Stimulated activated CD8-positive, alpha-beta memory T cell treated with anti-CD3 and anti-CD28 coated beads, Interleukin-7, amount 100 ng/mL, for 1 hour (primary cell): ENCODE results near the gene JHY.

Experiments
- DNase-seq, 2 donors: peaks; one replicate each; pipeline ENCODE4 v3.0.0-alpha.2; 2020; ENCODE audit warnings: low read depth in 2 of 2

Gene JHY

GRCh38 chr11:122871302-122871701, 11.3 kb upstream of the JHY start:
- no peak for DNase-seq

- DNase-seq, result no peak
Measured at GRCh38 chr11:122872046-122872445, 10.5 kb upstream of the JHY start.

GRCh38 chr11:122874991-122875390, 7.6 kb upstream of the JHY start:
- no peak for DNase-seq

DNA sequence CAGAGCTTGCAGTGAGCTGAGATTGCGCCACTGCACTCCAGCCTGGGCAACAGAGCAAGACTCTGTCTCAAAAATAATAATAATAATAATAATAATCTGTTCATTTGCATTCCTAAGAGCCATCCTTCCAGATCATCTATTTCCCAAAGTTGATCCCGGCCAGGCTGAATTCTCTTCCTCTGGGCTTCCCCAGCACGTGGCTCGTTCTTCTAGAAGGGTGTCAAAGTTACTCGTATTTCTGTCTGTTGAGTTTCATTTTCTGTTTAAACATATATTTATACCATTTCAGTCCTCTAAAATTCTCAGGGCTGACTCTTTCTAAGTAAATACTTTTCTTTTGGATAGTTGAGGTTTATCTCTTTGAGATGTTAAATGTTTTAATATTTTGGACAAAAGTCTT, 4.8 kb upstream of the JHY start:
- DNase-seq, result no peak

DNA sequence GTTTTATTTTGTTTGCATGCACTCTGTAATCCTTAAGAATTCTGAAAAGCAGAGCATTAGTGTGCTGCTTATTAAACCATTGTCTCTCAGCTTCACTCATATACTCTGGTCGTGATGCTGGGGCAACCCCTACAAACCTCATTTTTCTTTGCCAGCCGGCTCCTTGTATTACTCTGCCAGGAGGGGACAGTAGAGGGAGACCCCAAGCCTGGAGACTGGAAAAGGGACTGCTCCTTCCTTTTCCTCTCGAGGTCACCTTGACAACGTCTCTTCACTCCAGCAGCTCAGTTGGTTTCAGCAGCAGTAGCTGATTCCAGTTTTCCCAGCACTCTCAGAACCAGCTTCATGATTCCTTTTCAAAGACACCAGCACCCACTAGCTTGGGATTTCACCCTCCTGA, 2.8 kb upstream of the JHY start:
- DNase-seq, result no peak

- peak; percentile 10 to 15 for DNase-seq
Measured at GRCh38 chr11:122882857-122883645, 492 bp downstream of the JHY start.

DNA sequence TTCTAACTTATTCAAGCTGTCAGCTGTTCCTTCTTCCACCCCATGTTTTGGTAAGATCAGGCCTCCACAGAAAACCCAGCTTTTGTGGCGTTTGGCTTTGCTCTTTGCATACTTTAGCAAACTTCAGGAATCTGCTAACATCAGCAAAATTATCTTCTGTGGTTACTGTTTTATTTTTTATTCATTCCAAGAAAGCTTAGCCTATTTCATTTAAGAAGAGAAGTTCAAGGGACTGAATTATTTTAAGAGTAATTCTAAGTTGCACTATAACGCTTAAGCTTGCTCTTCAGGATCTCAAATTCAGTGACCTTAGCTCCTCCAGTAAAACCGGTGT, 1.1 kb downstream of the JHY start:
- no peak for DNase-seq

GRCh38 chr11:122888162-122888561, 5.6 kb downstream of the JHY start:
- DNase-seq, result no peak

- DNase-seq, result no peak
Measured at GRCh38 chr11:122893131-122893530, 10.6 kb downstream of the JHY start.

- no peak for DNase-seq
Measured at GRCh38 chr11:122895563-122895962, 13.0 kb downstream of the JHY start.

DNA sequence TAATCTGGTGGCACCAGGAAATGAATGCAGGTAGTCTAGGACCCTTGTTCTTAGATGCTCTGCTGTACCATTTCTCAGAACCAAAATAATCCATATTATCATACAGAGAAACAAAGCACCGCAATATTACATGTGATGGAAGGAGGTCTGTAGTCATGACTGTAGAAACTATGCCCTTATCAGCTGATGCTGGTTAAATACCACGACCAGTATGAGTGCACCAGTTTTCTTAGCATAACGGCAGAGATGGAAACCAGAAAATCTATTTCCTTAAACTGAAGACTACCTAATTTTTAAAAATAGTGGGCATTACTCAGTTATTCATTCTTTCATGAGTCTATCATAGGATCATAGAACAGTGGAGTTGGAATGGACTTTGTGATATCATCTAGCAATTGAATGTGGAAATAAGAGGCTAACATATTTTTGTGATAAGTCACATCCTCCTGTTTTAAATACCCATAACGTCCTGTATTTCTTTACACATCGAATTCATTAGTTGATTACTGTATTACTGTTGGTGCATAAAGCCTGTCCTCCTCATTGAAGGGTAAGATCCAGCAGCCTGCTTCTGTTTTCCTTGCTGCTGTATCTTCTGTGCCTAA, 15.1 kb downstream of the JHY start:
- DNase-seq, result no peak

GRCh38 chr11:122898799-122899198, 16.2 kb downstream of the JHY start:
- no peak for DNase-seq

- DNase-seq, result no peak
Measured at GRCh38 chr11:122900587-122901202, 18.1 kb downstream of the JHY start.

GRCh38 chr11:122902951-122903350, 20.4 kb downstream of the JHY start:
- DNase-seq, result no peak

DNA sequence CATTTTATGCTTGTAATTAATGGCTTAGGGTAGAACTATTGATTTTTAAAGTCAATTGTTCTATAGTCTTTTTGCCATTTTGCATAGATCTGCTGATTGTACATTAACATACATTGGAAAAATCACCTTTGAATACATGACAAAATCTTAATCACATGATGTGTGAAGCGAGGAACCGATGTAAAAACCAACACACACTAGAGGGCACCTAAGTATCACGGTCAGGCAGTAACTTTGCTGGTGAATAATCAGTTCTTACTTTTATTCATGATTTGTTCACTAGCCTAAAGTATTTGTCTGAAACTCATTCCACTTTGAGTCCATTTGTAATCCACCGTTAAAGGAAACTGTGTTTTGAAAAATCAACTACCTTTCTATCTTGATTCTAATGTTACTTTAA, 28.2 kb downstream of the JHY start:
- DNase-seq, result no peak

- DNase-seq, result no peak
Measured at GRCh38 chr11:122917311-122917710, 34.8 kb downstream of the JHY start.

GRCh38 chr11:122918734-122919133, 36.2 kb downstream of the JHY start:
- DNase-seq, result no peak

DNA sequence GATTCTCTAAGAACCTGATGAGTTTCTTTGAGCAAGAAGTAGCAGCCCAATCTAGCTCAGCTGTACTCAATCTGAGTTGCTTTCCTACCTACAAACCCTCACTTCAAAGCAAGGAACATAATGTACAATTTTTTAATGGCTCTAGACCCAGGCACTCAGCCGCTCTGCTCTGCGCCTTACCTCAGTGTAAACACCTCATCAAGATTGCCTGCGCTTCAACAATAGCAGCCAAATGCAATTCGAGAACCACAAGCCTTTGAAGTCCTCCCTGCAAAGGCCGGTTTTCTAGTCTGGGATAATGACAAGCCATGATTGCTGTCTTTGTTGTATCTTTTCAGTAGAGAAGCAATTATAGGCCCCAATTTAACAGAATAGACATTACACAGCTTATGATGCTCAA, 38.0 kb downstream of the JHY start:
- DNase-seq, result no peak

DNA sequence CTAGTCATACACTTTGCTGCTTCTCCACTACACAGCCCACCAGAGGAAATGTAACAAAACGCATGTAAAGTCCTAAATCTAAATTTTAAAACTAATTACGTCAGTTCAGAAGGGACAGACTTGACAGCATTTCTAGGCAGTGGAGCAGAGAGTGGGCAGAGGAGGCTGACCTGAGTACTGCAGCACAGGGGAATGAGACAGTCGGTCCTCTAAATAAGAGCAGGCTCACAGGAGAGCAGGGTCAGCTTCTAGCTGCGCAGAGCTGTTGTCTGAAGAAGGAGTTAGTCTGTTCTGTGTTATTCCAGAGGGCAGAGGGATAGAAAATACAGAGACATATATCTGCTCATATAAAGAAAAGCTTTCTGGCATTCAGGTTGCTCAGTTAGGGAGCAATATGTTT, 40.3 kb downstream of the JHY start:
- no peak for DNase-seq

DNA sequence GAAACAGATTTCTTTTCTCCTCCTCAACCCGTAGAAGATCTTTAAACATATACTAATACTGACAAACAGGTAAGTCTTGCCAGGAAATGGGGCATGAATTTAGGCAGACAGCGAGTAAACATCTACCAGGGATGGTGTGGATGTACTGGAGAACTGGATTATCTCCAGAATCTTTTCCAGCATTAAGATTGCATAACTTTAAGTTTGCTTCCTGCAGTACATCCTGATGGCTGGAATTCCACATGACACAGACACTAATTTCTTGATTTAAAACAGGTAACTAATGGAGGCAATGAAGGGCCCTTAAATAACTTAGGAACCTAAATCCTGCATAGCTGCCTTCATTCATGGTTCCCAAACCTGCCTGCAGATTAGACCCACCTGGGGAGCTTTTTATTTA, 40.7 kb downstream of the JHY start:
- DNase-seq, result no peak

DNA sequence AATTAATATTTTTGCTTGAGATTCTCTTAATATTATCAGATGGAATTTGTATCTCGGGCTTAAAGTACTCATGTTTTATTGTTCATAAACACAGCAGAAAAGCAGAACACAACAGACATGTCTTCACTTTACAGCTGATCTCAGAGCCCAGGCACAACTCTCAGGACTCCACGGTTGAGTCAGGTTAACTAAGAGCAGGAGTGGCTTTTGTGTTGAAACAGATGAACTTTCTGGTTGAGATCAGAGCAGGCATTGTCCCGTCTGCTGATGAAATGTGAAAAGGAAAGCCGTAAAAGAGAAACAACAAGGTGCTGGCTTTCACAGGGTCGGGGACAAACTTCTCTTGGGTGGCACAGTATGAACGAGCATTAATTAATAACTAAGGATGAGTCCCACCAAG, 49.0 kb downstream of the JHY start:
- no peak for DNase-seq

DNA sequence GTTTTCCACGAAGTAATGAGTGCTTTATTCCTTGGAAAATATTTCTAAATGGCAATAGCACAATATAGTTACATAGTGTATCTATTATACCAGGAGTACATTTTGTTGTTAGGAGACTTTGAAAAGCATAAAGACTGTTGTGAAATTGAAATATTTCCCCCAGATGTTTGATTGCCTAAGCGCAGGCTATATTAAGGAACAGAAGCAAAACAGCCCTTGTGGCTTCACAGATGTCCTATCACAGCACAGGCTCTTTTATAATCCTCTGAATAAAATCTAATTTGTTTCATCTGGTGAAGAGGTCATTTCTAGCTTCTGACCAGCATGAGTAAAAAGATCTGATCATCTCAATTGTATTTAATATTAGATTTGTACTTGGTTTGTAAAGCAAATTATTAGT, 50.9 kb downstream of the JHY start:
- DNase-seq, result no peak

GRCh38 chr11:122937983-122938382, 55.4 kb downstream of the JHY start:
- DNase-seq, result no peak
